ENCODE measurements around the gene P3R3URF. TPM values are rescaled to one million over a fixed set of nuclear protein-coding genes. Genes with fewer than 3 reads are reported as not detected.
"Not testable (repeated sequence)": the region's sequence is repeated elsewhere in the genome, so short reads cannot be mapped to it uniquely, and the experiment has no call there.

The P3R3URF gene
- not detected for polyA plus RNA-seq (2013, experiment 1 of 2; ENCODE audit: insufficient read length)
- not detected for polyA plus RNA-seq (2013, experiment 2 of 2; ENCODE audit: insufficient read length)

GRCh38 chr1:46176211-46176865 lies at the start of gene P3R3URF:
TSS of gene P3R3URF (minus strand) at chr1:46176488. CDS start at chr1:46176471, 17 bp downstream.
- DNase-seq: no peak

GRCh38 chr1:46224966-46225365 lies 48.7 kb upstream of the P3R3URF start:
- DNase-seq: no peak

GRCh38 chr1:46223472-46223943 lies 47.2 kb upstream of the P3R3URF start:
- peak; percentile 83 for DNase-seq

GRCh38 chr1:46223055-46223454 lies 46.8 kb upstream of the P3R3URF start:
- not testable (repeated sequence) for DNase-seq

- DNase-seq: no peak
Measured at GRCh38 chr1:46221749-46222148, 45.5 kb upstream of the P3R3URF start.

- DNase-seq: no peak
Measured at GRCh38 chr1:46220808-46221207, 44.5 kb upstream of the P3R3URF start.

GRCh38 chr1:46219551-46220520 lies 43.5 kb upstream of the P3R3URF start:
- no peak for DNase-seq

- DNase-seq: no peak
Measured at GRCh38 chr1:46218443-46218842, 42.2 kb upstream of the P3R3URF start.

GRCh38 chr1:46215504-46215903 lies 39.2 kb upstream of the P3R3URF start:
- DNase-seq: no peak

- DNase-seq: no peak
Measured at GRCh38 chr1:46211051-46211450, 34.8 kb upstream of the P3R3URF start.

- no peak for DNase-seq
Measured at GRCh38 chr1:46210561-46210960, 34.3 kb upstream of the P3R3URF start.

- DNase-seq: no peak
Measured at GRCh38 chr1:46206399-46206798, 30.1 kb upstream of the P3R3URF start.

- DNase-seq: no peak
Measured at GRCh38 chr1:46205791-46206190, 29.5 kb upstream of the P3R3URF start.

GRCh38 chr1:46205141-46205540 lies 28.9 kb upstream of the P3R3URF start:
- DNase-seq: no peak

- DNase-seq: no peak
Measured at GRCh38 chr1:46204406-46204742, 28.1 kb upstream of the P3R3URF start.

- DNase-seq: no peak
Measured at GRCh38 chr1:46203738-46204405, 27.6 kb upstream of the P3R3URF start.

- DNase-seq: no peak
Measured at GRCh38 chr1:46199233-46199749, 23.0 kb upstream of the P3R3URF start.

- DNase-seq: peak; percentile 71
Measured at GRCh38 chr1:46197964-46198811, 21.9 kb upstream of the P3R3URF start, which contains the start of gene POMGNT1. TSS of gene POMGNT1 (minus strand) at chr1:46198434. CDS start at chr1:46197821, 613 bp downstream.

- no peak for DNase-seq
Measured at GRCh38 chr1:46197560-46197963, 21.3 kb upstream of the P3R3URF start.

GRCh38 chr1:46196609-46197008 lies 20.3 kb upstream of the P3R3URF start:
- DNase-seq: no peak

GRCh38 chr1:46194641-46195193 lies 18.4 kb upstream of the P3R3URF start:
- no peak for DNase-seq
